Neural cell (in vitro differentiated cells): ENCODE results near the gene GRAMD1C. TPM values are rescaled to one million over a fixed set of nuclear protein-coding genes. Genes with fewer than 3 reads are reported as not detected.

Experiments used
- H2AFZ ChIP-seq: fragments of 200-600, 300-800 bp; sonication (generic), shearing (Covaris generic); 2 replicates; pipeline ENCODE4 v1.6.0; 2014; ENCODE audit warnings: low read depth, mild to moderate bottlenecking, antibody characterized with exemption, low read length, moderate library complexity
- H3F3A ChIP-seq: fragments of 200-600 bp; shearing (Covaris generic); 2 replicates; pipeline ENCODE4 v1.6.1; 2016; ENCODE audit warnings: mild to moderate bottlenecking, moderate library complexity, mixed read lengths, antibody characterized with exemption, low read length; ENCODE audit not compliant: insufficient read depth, poor library complexity, severe bottlenecking
- H3K27ac ChIP-seq: fragments of 200-600, 300-800 bp; sonication (generic), shearing (Covaris generic); 2 replicates; pipeline ENCODE4 v1.5.1; 2014; ENCODE audit warnings: mild to moderate bottlenecking, low read length, moderate library complexity
- H3K27me3 ChIP-seq: fragments of 300-800, 200-600 bp; sonication (generic), shearing (Covaris generic); 2 replicates; pipeline ENCODE4 v1.6.0; 2014; ENCODE audit warnings: mild to moderate bottlenecking, low read depth, low read length, moderate library complexity; ENCODE audit not compliant: insufficient read depth
- H3K36me3 ChIP-seq: fragments of 300-800, 200-600 bp; sonication (generic), shearing (Covaris generic); 2 replicates; pipeline ENCODE4 v1.5.1; 2014; ENCODE audit warnings: mild to moderate bottlenecking, antibody characterized with exemption, low read length, moderate library complexity; ENCODE audit not compliant: insufficient read depth
- H3K4me2 ChIP-seq: fragments of 300-800, 200-600 bp; sonication (generic), shearing (Covaris generic); 2 replicates; pipeline ENCODE4 v1.6.0; 2014; ENCODE audit warnings: mild to moderate bottlenecking, low read length
- H3K4me3 ChIP-seq: fragments of 300-800, 200-600 bp; sonication (generic), shearing (Covaris generic); 2 replicates; pipeline ENCODE4 v1.5.1; 2014; ENCODE audit warnings: mild to moderate bottlenecking, low read length, moderate library complexity
- H3K79me2 ChIP-seq: fragments of 200-600 bp; shearing (Covaris generic); replicated peaks from 2 replicates; pipeline ENCODE4 v1.6.0; 2014; ENCODE audit warnings: mild to moderate bottlenecking, low read length, moderate library complexity; ENCODE audit not compliant: insufficient read depth
- H3K9ac ChIP-seq: fragments of 300-800, 200-600 bp; sonication (generic), shearing (Covaris generic); 2 replicates; pipeline ENCODE4 v1.6.1; 2016; ENCODE audit warnings: mild to moderate bottlenecking, low read length, mixed read lengths
- H3K9me2 ChIP-seq: fragments of 200-600 bp; shearing (Covaris generic); 2 replicates; pipeline ENCODE4 v1.6.1; 2016; ENCODE audit warnings: mild to moderate bottlenecking, low read length, mixed read lengths; ENCODE audit not compliant: insufficient read depth
- H3K9me3 ChIP-seq: fragments of 200-600, 300-800 bp; sonication (generic), shearing (Covaris generic); 2 replicates; pipeline ENCODE4 v1.6.1; 2016; ENCODE audit warnings: mild to moderate bottlenecking, mixed run types, low read length, moderate library complexity, mixed read lengths
- H4K20me1 ChIP-seq: fragments of 200-600 bp; shearing (Covaris generic); 2 replicates; pipeline ENCODE4 v1.6.1; 2016; ENCODE audit warnings: mild to moderate bottlenecking, mixed run types; ENCODE audit not compliant: insufficient read depth
- CTCF ChIP-seq: fragments of 450-650 bp; IDR thresholded peaks from 2 replicates; pipeline ENCODE4 v1.5.1; 2014; ENCODE audit warnings: antibody characterized with exemption, mild to moderate bottlenecking, moderate library complexity; ENCODE audit not compliant: poor library complexity, severe bottlenecking
- EP300 ChIP-seq: fragments of 450-650 bp; conservative IDR thresholded peaks from 2 replicates; pipeline ENCODE4 v1.6.1; 2014; ENCODE audit warnings: antibody characterized with exemption, mild to moderate bottlenecking, moderate library complexity; ENCODE audit not compliant: poor library complexity, severe bottlenecking
- EZH2 ChIP-seq: fragments of 200-600, 300-800 bp; shearing (Covaris generic), sonication (generic); IDR thresholded peaks from 2 replicates; pipeline ENCODE4 v1.6.1; 2014; ENCODE audit warnings: antibody characterized with exemption, low read length, borderline replicate concordance, mild to moderate bottlenecking; ENCODE audit not compliant: insufficient read depth, poor library complexity, severe bottlenecking
- MXI1 ChIP-seq: fragments of 450-650 bp; conservative IDR thresholded peaks from 2 replicates; pipeline ENCODE4 v1.6.1; 2014; ENCODE audit warnings: antibody characterized with exemption, mild to moderate bottlenecking; ENCODE audit not compliant: poor library complexity, severe bottlenecking
- POLR2AphosphoS5 ChIP-seq: IDR thresholded peaks from 2 replicates; pipeline ENCODE4 v1.6.1; 2012
- RAD21 ChIP-seq: fragments of 450-650 bp; conservative IDR thresholded peaks from 2 replicates; pipeline ENCODE4 v1.6.1; 2014; ENCODE audit warnings: antibody characterized with exemption, mild to moderate bottlenecking, moderate library complexity
- REST ChIP-seq: IDR thresholded peaks from 2 replicates; pipeline ENCODE4 v1.6.1; 2012; ENCODE audit warnings: borderline replicate concordance
- SMC3 ChIP-seq: fragments of 450-650 bp; conservative IDR thresholded peaks from 2 replicates; pipeline ENCODE4 v1.6.1; 2014; ENCODE audit warnings: antibody characterized with exemption, mild to moderate bottlenecking, moderate library complexity; ENCODE audit not compliant: poor library complexity
- TAF1 ChIP-seq: IDR thresholded peaks from 2 replicates; pipeline ENCODE4 v1.6.1; 2012; ENCODE audit warnings: low read depth
- polyA plus RNA-seq: library from polyadenylated mRNA; depleted of rRNA; stranded (reverse); fragments of >200 nt; gene quantifications from 2 replicates; pipeline ENCODE4 v1.2.3, GENCODE V29; 2014

Gene GRAMD1C
- polyA plus RNA-seq, 1 donor from 2014 or later: 31.0 TPM

GRCh38 chr3:113979916-113980315, 141.3 kb downstream of the GRAMD1C start:
- Histone ChIP-seq H2AFZ (no peak overlapping the region), H3K4me2 (no peak overlapping the region), H3K9ac (no peak overlapping the region), H3K36me3 (no peaks in the 10 kb centered on the region), H3K79me2 (no peaks in the 10 kb centered on the region), H3F3A (no peaks in the 10 kb centered on the region), H4K20me1 (no peaks in the 10 kb centered on the region), H3K4me3 (no peak overlapping the region), H3K27me3 (no peaks in the 10 kb centered on the region), H3K9me3 (no peaks in the 10 kb centered on the region), H3K9me2 (no peaks in the 10 kb centered on the region), H3K27ac (no peak overlapping the region)
- TF ChIP-seq RAD21: no peak
- TF ChIP-seq EZH2: no peak

GRCh38 chr3:113981803-113982202, 143.2 kb downstream of the GRAMD1C start:
- no peak overlapping the region for H2AFZ ChIP-seq
- H3K27me3 ChIP-seq: no peaks in the 10 kb centered on the region
- no peak overlapping the region for H3K4me2 ChIP-seq
- no peaks in the 10 kb centered on the region for H3K9me3 ChIP-seq
- no peaks in the 10 kb centered on the region for H3K36me3 ChIP-seq
- H3K9me2 ChIP-seq: no peaks in the 10 kb centered on the region
- H3K4me3 ChIP-seq: no peak overlapping the region
- no peaks in the 10 kb centered on the region for H3K79me2 ChIP-seq
- no peak for TF ChIP-seq RAD21
- TF ChIP-seq MXI1: no peak
- TF ChIP-seq SMC3: no peak
- no peak for TF ChIP-seq TAF1
- no peak for TF ChIP-seq EZH2
- TF ChIP-seq REST: no peak
- H3K9ac ChIP-seq: no peak overlapping the region
- H3F3A ChIP-seq: no peaks in the 10 kb centered on the region
- no peaks in the 10 kb centered on the region for H4K20me1 ChIP-seq
- H3K27ac ChIP-seq: no peak overlapping the region

- Histone ChIP-seq H2AFZ (no peak overlapping the region), H3K27me3 (no peaks in the 10 kb centered on the region), H3K4me2 (no peak overlapping the region), H3K4me3 (no peak overlapping the region), H3K27ac (no peak overlapping the region), H3K36me3 (no peaks in the 10 kb centered on the region), H3K9ac (no peak overlapping the region), H4K20me1 (no peaks in the 10 kb centered on the region), H3K79me2 (no peaks in the 10 kb centered on the region), H3F3A (no peaks in the 10 kb centered on the region), H3K9me2 (no peaks in the 10 kb centered on the region), H3K9me3 (no peaks in the 10 kb centered on the region)
- no peak for TF ChIP-seq TAF1
- TF ChIP-seq MXI1: no peak
- TF ChIP-seq CTCF: no peak
- TF ChIP-seq RAD21: no peak
- TF ChIP-seq REST: no peak
- TF ChIP-seq EP300: no peak
- TF ChIP-seq EZH2: no peak
- TF ChIP-seq SMC3: no peak
- no peak for TF ChIP-seq POLR2AphosphoS5
Observed at GRCh38 chr3:113983544-113983943, 145.0 kb downstream of the GRAMD1C start.
